SK-N-SH treated with all-trans-retinoic acid at 6 μM for 48 hours (cell line): ENCODE data around the gene GRID1.

Experiments
- ATAC-seq: fragments of 200-7000 bp; cut with Tn5 transposase; 3 replicates; pipeline ENCODE4 v1.9.1; 2020; ENCODE audit warnings: mild to moderate bottlenecking, moderate library complexity
- ARNTL ChIP-seq: fragments of 450-650 bp; formaldehyde crosslinking; IDR thresholded peaks from 2 replicates; pipeline ENCODE4 v1.5.0; 2020; ENCODE audit warnings: low read depth, mild to moderate bottlenecking, moderate library complexity, borderline replicate concordance
- BACH2 ChIP-seq: fragments of 250-450 bp; sonication (Bioruptor Pico); IDR thresholded peaks from 2 replicates; pipeline ENCODE4 v1.9.0; 2021; ENCODE audit warnings: mild to moderate bottlenecking, borderline replicate concordance
- CREB5 ChIP-seq: fragments of 250-450 bp; sonication (Bioruptor Pico); IDR thresholded peaks from 2 replicates; pipeline ENCODE4 v1.5.1; 2020; ENCODE audit warnings: low read depth, mild to moderate bottlenecking, moderate library complexity
- CSRNP3 ChIP-seq: fragments of 250-450 bp; sonication (Bioruptor Pico); IDR thresholded peaks from 2 replicates; pipeline ENCODE4 v1.5.1; 2021; ENCODE audit warnings: mild to moderate bottlenecking, moderate library complexity
- ESRRG ChIP-seq: fragments of 250-450 bp; sonication (Bioruptor Pico); IDR thresholded peaks from 2 replicates; pipeline ENCODE4 v1.6.1; 2021; ENCODE audit warnings: mild to moderate bottlenecking
- GLIS3 ChIP-seq: fragments of 250-450 bp; sonication (Bioruptor Pico); IDR thresholded peaks from 2 replicates; pipeline ENCODE4 v1.5.0; 2020; ENCODE audit warnings: mild to moderate bottlenecking, moderate library complexity
- ISL1 ChIP-seq: fragments of 250-450 bp; sonication (Bioruptor Pico); IDR thresholded peaks from 2 replicates; pipeline ENCODE4 v2.1.2; 2022; ENCODE audit warnings: mild to moderate bottlenecking, moderate library complexity
- OSR1 ChIP-seq: fragments of 250-450 bp; sonication (Bioruptor Pico); IDR thresholded peaks from 2 replicates; pipeline ENCODE4 v1.8.0; 2022; ENCODE audit warnings: moderate library complexity, mild to moderate bottlenecking, inconsistent platforms
- PATZ1 ChIP-seq: fragments of 250-450 bp; sonication (Bioruptor Pico); IDR thresholded peaks from 2 replicates; pipeline ENCODE4 v1.8.0; 2020; ENCODE audit warnings: mild to moderate bottlenecking, moderate library complexity, borderline replicate concordance
- POU6F1 ChIP-seq: fragments of 250-450 bp; sonication (Bioruptor Pico); IDR thresholded peaks from 2 replicates; pipeline ENCODE4 v1.8.0; 2021; ENCODE audit warnings: low read depth, mild to moderate bottlenecking, moderate library complexity, borderline replicate concordance
- PPARA ChIP-seq: fragments of 250-450 bp; sonication (Bioruptor Pico); IDR thresholded peaks from 2 replicates; pipeline ENCODE4 v1.5.0; 2020; ENCODE audit warnings: mild to moderate bottlenecking, borderline replicate concordance
- RARB ChIP-seq: fragments of 250-450 bp; sonication (Bioruptor Pico); IDR thresholded peaks from 2 replicates; pipeline ENCODE4 v1.8.0; 2021; ENCODE audit warnings: mild to moderate bottlenecking, moderate library complexity
- SNAI2 ChIP-seq: fragments of 250-450 bp; sonication (Bioruptor Pico); IDR thresholded peaks from 2 replicates; pipeline ENCODE4 v1.5.0; 2020; ENCODE audit warnings: mild to moderate bottlenecking, moderate library complexity
- TCF4 ChIP-seq: fragments of 250-450 bp; sonication (Bioruptor Pico); IDR thresholded peaks from 2 replicates; pipeline ENCODE4 v1.8.0; 2021; ENCODE audit warnings: mild to moderate bottlenecking, moderate library complexity, borderline replicate concordance
- TOX ChIP-seq: fragments of 250-450 bp; sonication (Bioruptor Pico); IDR thresholded peaks from 2 replicates; pipeline ENCODE4 v1.8.0; 2021; ENCODE audit warnings: mild to moderate bottlenecking, moderate library complexity, borderline replicate concordance
- ZC3H10 ChIP-seq: fragments of 250-450 bp; sonication (Bioruptor Pico); IDR thresholded peaks from 2 replicates; pipeline ENCODE4 v1.5.1; 2021; ENCODE audit warnings: mild to moderate bottlenecking, moderate library complexity
- ZFP3 ChIP-seq: fragments of 250-450 bp; sonication (Bioruptor Pico); IDR thresholded peaks from 2 replicates; pipeline ENCODE4 v1.5.0; 2020; ENCODE audit warnings: mild to moderate bottlenecking, moderate library complexity
- ZFP30 ChIP-seq: fragments of 450-650 bp; formaldehyde crosslinking; IDR thresholded peaks from 2 replicates; pipeline ENCODE4 v1.5.0; 2022; ENCODE audit warnings: mild to moderate bottlenecking, moderate library complexity
- ZNF565 ChIP-seq: fragments of 450-650 bp; formaldehyde crosslinking; conservative IDR thresholded peaks from 2 replicates; pipeline ENCODE4 v1.5.0; 2020; ENCODE audit warnings: low read depth, mild to moderate bottlenecking, moderate library complexity
- ZNF70 ChIP-seq: fragments of 450-650 bp; formaldehyde crosslinking; IDR thresholded peaks from 2 replicates; pipeline ENCODE4 v1.5.0; 2020; ENCODE audit warnings: mild to moderate bottlenecking, moderate library complexity
- ZNF8 ChIP-seq: fragments of 450-650 bp; formaldehyde crosslinking; IDR thresholded peaks from 2 replicates; pipeline ENCODE4 v1.5.0; 2020; ENCODE audit warnings: mild to moderate bottlenecking, moderate library complexity

The GRID1 gene

GRCh38 chr10:85927952-85928665 is 438.5 kb downstream of the GRID1 start:
- no peak for TF ChIP-seq ARNTL (CRISPR knock-in tag)
- no peak for TF ChIP-seq ZNF70 (CRISPR knock-in tag)
- no peak for TF ChIP-seq TOX (CRISPR knock-in tag)
- no peak for TF ChIP-seq POU6F1 (CRISPR knock-in tag)
- TF ChIP-seq ZC3H10 (CRISPR knock-in tag) = no peak
- no peak for TF ChIP-seq PPARA (CRISPR knock-in tag)
- TF ChIP-seq ISL1 = no peak
- TF ChIP-seq ESRRG (CRISPR knock-in tag) = no peak
- TF ChIP-seq BACH2 (CRISPR knock-in tag) = no peak
- TF ChIP-seq ZNF8 = no peak
- no peak for TF ChIP-seq OSR1 (CRISPR knock-in tag)
- no peak for TF ChIP-seq CREB5 (CRISPR knock-in tag)
- no peak for TF ChIP-seq TCF4 (CRISPR knock-in tag)
- TF ChIP-seq RARB (CRISPR knock-in tag) = no peak
- TF ChIP-seq SNAI2 (CRISPR knock-in tag) = no peak
- ATAC-seq = no peak; the same call in 2 of the 3 replicates

- ATAC-seq = no peak
- TF ChIP-seq ZNF70 (CRISPR knock-in tag) = no peak
- TF ChIP-seq SNAI2 (CRISPR knock-in tag) = no peak
- TF ChIP-seq POU6F1 (CRISPR knock-in tag) = no peak
- no peak for TF ChIP-seq BACH2 (CRISPR knock-in tag)
- no peak for TF ChIP-seq CSRNP3
- no peak for TF ChIP-seq ZNF8
- TF ChIP-seq ZFP30 (CRISPR knock-in tag) = no peak
- no peak for TF ChIP-seq ISL1
- no peak for TF ChIP-seq PATZ1 (CRISPR knock-in tag)
- no peak for TF ChIP-seq TCF4 (CRISPR knock-in tag)
- TF ChIP-seq RARB (CRISPR knock-in tag) = no peak
- TF ChIP-seq ESRRG (CRISPR knock-in tag) = no peak
- no peak for TF ChIP-seq CREB5 (CRISPR knock-in tag)
- no peak for TF ChIP-seq TOX (CRISPR knock-in tag)
These were observed 439.6 kb downstream of the GRID1 start for GRCh38 chr10:85926986-85927385.

- TF ChIP-seq TCF4 (CRISPR knock-in tag) (no peak), ISL1 (no peak), ZNF70 (CRISPR knock-in tag) (no peak), ZNF565 (CRISPR knock-in tag) (no peak), GLIS3 (CRISPR knock-in tag) (no peak), RARB (CRISPR knock-in tag) (no peak), ZNF8 (no peak), SNAI2 (CRISPR knock-in tag) (no peak), TOX (CRISPR knock-in tag) (no peak), ARNTL (CRISPR knock-in tag) (no peak), ZFP3 (CRISPR knock-in tag) (no peak)
- ATAC-seq = no peak
These were observed 440.5 kb downstream of the GRID1 start for GRCh38 chr10:85926136-85926535.
